IMR-90 (cell line): Measurements from ENCODE around the gene ADD1. TPM values are rescaled to one million over a fixed set of nuclear protein-coding genes. Genes with fewer than 3 reads are reported as not detected.

Experiments used
- ATAC-seq: fragments of 200-7000 bp; cut with Tn5 transposase; 2 replicates; pipeline ENCODE4 v1.9.1; 2020; ENCODE audit warnings: low read depth, mild to moderate bottlenecking, moderate library complexity
- BruUV-seq: library from RNA; stranded (reverse); fragments of 400-500 nt; replicated peaks from 2 replicates; lab custom pipeline; 2021; lab: Mats Ljungman, UMichigan
- CTCF ChIA-PET: fragments of 300-600 bp; formaldehyde crosslinking; extraction: SDS; loops from one replicate; lab custom pipeline; 2021; ENCODE audit warnings: antibody characterized with exemption; lab: Yijun Ruan, JAX
- POLR2A ChIA-PET: fragments of 300-600 bp; sonication (Branson Sonifier 250); formaldehyde crosslinking; loops from one replicate; lab custom pipeline; 2022; ENCODE audit warnings: antibody characterized with exemption; ENCODE audit not compliant: unreplicated experiment; lab: Charles Lee
- DNase-seq: peaks from one replicate; pipeline ENCODE4 v3.0.0; 2013
- H2AFZ ChIP-seq: replicated peaks from 2 replicates; pipeline ENCODE3; 2013; ENCODE audit warnings: low read length, mild to moderate bottlenecking; ENCODE audit not compliant: poor library complexity
- H2AK5ac ChIP-seq: 2 replicates; pipeline ENCODE4 v1.6.1; 2013; ENCODE audit warnings: low read depth, low read length, inconsistent platforms
- H2AK9ac ChIP-seq: replicated peaks from 2 replicates; pipeline ENCODE3; 2013; ENCODE audit warnings: mild to moderate bottlenecking, low read depth, low read length, moderate library complexity; ENCODE audit not compliant: poor library complexity
- H2BK120ac ChIP-seq: 2 replicates; pipeline ENCODE4 v1.6.1; 2013; ENCODE audit warnings: low read depth, low read length, inconsistent platforms
- H2BK15ac ChIP-seq: 3 replicates; pipeline ENCODE4 v1.6.1; 2013; ENCODE audit warnings: low read depth, low read length, inconsistent platforms
- H2BK20ac ChIP-seq: 2 replicates; pipeline ENCODE4 v1.6.1; 2013; ENCODE audit warnings: low read depth, mild to moderate bottlenecking, inconsistent platforms, low read length, moderate library complexity
- H2BK5ac ChIP-seq: 2 replicates; pipeline ENCODE4 v1.6.1; 2013; ENCODE audit warnings: mild to moderate bottlenecking, low read depth, low read length, inconsistent platforms; ENCODE audit not compliant: poor library complexity, severe bottlenecking
- H3K14ac ChIP-seq: replicated peaks from 2 replicates; pipeline ENCODE4 v1.6.1; 2013; ENCODE audit warnings: low read depth, low read length, inconsistent platforms
- H3K18ac ChIP-seq: 2 replicates; pipeline ENCODE4 v1.6.1; 2013; ENCODE audit warnings: low read depth, low read length, control low read depth
- H3K23ac ChIP-seq: 2 replicates; pipeline ENCODE4 v1.6.1; 2013; ENCODE audit warnings: low read depth, low read length, inconsistent platforms
- H3K27ac ChIP-seq: 2 replicates; pipeline ENCODE4 v1.5.1; 2013; ENCODE audit warnings: mild to moderate bottlenecking, control low read depth, low read length; ENCODE audit not compliant: insufficient read depth
- H3K27me3 ChIP-seq: 2 replicates; pipeline ENCODE4 v1.6.1; 2013; ENCODE audit warnings: low read length; ENCODE audit not compliant: control insufficient read depth, insufficient read depth
- H3K36me3 ChIP-seq: 2 replicates; pipeline ENCODE4 v1.6.1; 2013; ENCODE audit warnings: low read length, mixed read lengths; ENCODE audit not compliant: control insufficient read depth, insufficient read depth
- H3K4ac ChIP-seq: 2 replicates; pipeline ENCODE4 v1.6.1; 2013; ENCODE audit warnings: low read depth, low read length, inconsistent platforms
- H3K4me1 ChIP-seq: 2 replicates; pipeline ENCODE4 v1.6.1; 2013; ENCODE audit warnings: low read length, mixed read lengths; ENCODE audit not compliant: control insufficient read depth, insufficient read depth
- H3K4me2 ChIP-seq: 2 replicates; pipeline ENCODE4 v1.6.1; 2013; ENCODE audit warnings: low read depth, mild to moderate bottlenecking, control low read depth, low read length, moderate library complexity
- H3K4me3 ChIP-seq: 2 replicates; pipeline ENCODE4 v1.5.1; 2013; ENCODE audit warnings: low read depth, mild to moderate bottlenecking, control low read depth, low read length, moderate library complexity; ENCODE audit not compliant: insufficient read depth
- H3K56ac ChIP-seq: 2 replicates; pipeline ENCODE4 v1.6.1; 2013; ENCODE audit warnings: low read length, inconsistent platforms; ENCODE audit not compliant: insufficient read depth; ENCODE audit errors: extremely low read depth
- H3K79me1 ChIP-seq, 2 experiments: 2 replicates each; pipeline ENCODE4 v1.6.1; 2013; ENCODE audit warnings: low read length in 2 of 2, inconsistent platforms in 1 of 2, low read depth in 1 of 2
- H3K9ac ChIP-seq: 2 replicates; pipeline ENCODE4 v1.6.1; 2013; ENCODE audit warnings: low read depth, low read length, control low read depth
- H3K9me1 ChIP-seq: 2 replicates; pipeline ENCODE4 v1.6.1; 2013; ENCODE audit warnings: low read length, inconsistent platforms; ENCODE audit not compliant: insufficient read depth
- H3K9me3 ChIP-seq: 2 replicates; pipeline ENCODE4 v1.6.1; 2013; ENCODE audit warnings: low read length; ENCODE audit not compliant: control insufficient read depth, insufficient read depth
- H4K20me1 ChIP-seq: 2 replicates; pipeline ENCODE4 v1.6.1; 2013; ENCODE audit warnings: low read length, inconsistent platforms; ENCODE audit not compliant: insufficient read depth
- H4K5ac ChIP-seq: 2 replicates; pipeline ENCODE4 v1.6.1; 2013; ENCODE audit warnings: mild to moderate bottlenecking, low read depth, low read length, control low read depth
- H4K8ac ChIP-seq, 2 experiments: 2 replicates each; pipeline ENCODE4 v1.6.1; 2013; ENCODE audit warnings: low read depth in 2 of 2, low read length in 2 of 2, control low read depth in 1 of 2, inconsistent platforms in 1 of 2
- H4K91ac ChIP-seq: 2 replicates; pipeline ENCODE4 v1.6.1; 2013; ENCODE audit warnings: low read depth, low read length, inconsistent platforms; ENCODE audit not compliant: insufficient read depth
- CEBPB ChIP-seq: IDR thresholded peaks from 2 replicates; pipeline ENCODE4 v1.6.1; 2012; ENCODE audit warnings: low read depth, low read length, improper control_type of control experiment
- MXI1 ChIP-seq: IDR thresholded peaks from 2 replicates; pipeline ENCODE4 v1.6.1; 2012; ENCODE audit warnings: low read depth, mild to moderate bottlenecking, low read length, moderate library complexity, borderline replicate concordance
- WGBS, 2 experiments: methylation state at CpG; one replicate each; pipeline versions ENCODE4 v1.1.5 to v1.1.7; 2013; ENCODE audit warnings: missing lambda C conversion rate in 2 of 2; ENCODE audit not compliant: insufficient read length in 1 of 2; ENCODE audit errors: extremely low coverage in 2 of 2; 5-methylcytosine and 5-hydroxymethylcytosine counted together
- dilution Hi-C: fragments of 300-500 bp; cut with HindIII; formaldehyde crosslinking; loops from one replicate; pipeline ENCODE4 v1.14.3; 2018; ENCODE audit warnings: low sequenced_read_pairs; ENCODE audit not compliant: unreplicated experiment
- in situ Hi-C: fragments of 300-500 bp; cut with MboI; formaldehyde crosslinking; loops from 3 replicates; pipeline ENCODE4 v1.14.3; 2019; ENCODE audit warnings: low sequenced_read_pairs, inconsistent platforms, mixed read lengths
- intact Hi-C: fragments of 100-400 bp; cut with micrococcal nuclease; formaldehyde crosslinking; loops from 2 replicates; pipeline ENCODE4 v1.10.0; 2022
- polyA plus RNA-seq, 3 experiments: library from polyadenylated mRNA; depleted of rRNA; stranded (reverse); fragments of >200 nt; gene quantifications; 2 replicates each; pipeline ENCODE4 v1.2.3, GENCODE V29; 2012; ENCODE audit warnings: low replicate concordance in 1 of 3
- total RNA-seq: library from RNA; depleted of rRNA; stranded (reverse); fragments of >200 nt; gene quantifications from 2 replicates; pipeline ENCODE4 v1.2.3, GENCODE V29; 2012

Gene ADD1
- total and polyA plus RNA-seq, 2 of the 4 experiments (the other 2 are of a cell fraction), result 122 to 215 TPM

- Histone ChIP-seq H2BK5ac (no peak overlapping the region), H3K9ac (no peak overlapping the region), H3K27me3 (no peaks in the 10 kb centered on the region), H3K36me3 (peaks cover 60% of the 10 kb centered on the region), H4K20me1 (no peaks in the 10 kb centered on the region; the same call in 1 of the 2 replicates), H4K91ac (no peak overlapping the region), H4K8ac (no peak overlapping the region), H3K9me3 (no peaks in the 10 kb centered on the region), H2AFZ (peak overlapping the region; percentile 51), H3K56ac (no peak overlapping the region), H3K18ac (no peak overlapping the region), H2BK120ac (no peak overlapping the region), H3K4me2 (no peak overlapping the region), H2BK15ac (no peak overlapping the region), H3K14ac (no peak overlapping the region), H3K4me3 (no peak overlapping the region), H2BK20ac (no peak overlapping the region), H4K5ac (no peak overlapping the region), H3K4ac (no peak overlapping the region), H2AK5ac (no peak overlapping the region), H3K79me1 (peaks cover 8 to 24% of the 10 kb centered on the region in 2 experiments; a peak in 3 of 4 replicates), H3K9me1 (peaks cover 17% of the 10 kb centered on the region; the same call in 1 of the 2 replicates), H3K23ac (no peak overlapping the region), H3K27ac (no peak overlapping the region), H2AK9ac (no peak overlapping the region), H3K4me1 (peaks cover 4% of the 10 kb centered on the region; the same call in 1 of the 2 replicates)
- ATAC-seq (no peak), DNase-seq (no peak)
- no TSS peak for BruUV-seq
- in situ Hi-C loops (no loop called here), intact Hi-C loops (no loop called here), dilution Hi-C loops (no loop called here)
- ChIA-PET CTCF (no interaction called here), POLR2A (no interaction called here)
- TF ChIP-seq CEBPB (no peak), MXI1 (no peak)
- 100% methylated on average over 5 of the region's 7 CpGs; no CpG with 5 or more reads in 1 of the 2 experiments for WGBS, 2 experiments
These were observed 10.0 kb upstream of the ADD1 start for GRCh38 chr4:2833671-2834000.
